ENCODE results near the gene CDYL2. TPM values are rescaled to one million over a fixed set of nuclear protein-coding genes. Genes with fewer than 3 reads are reported as not detected.

Gene CDYL2
- total RNA-seq, 2 donors from 2014 or later, result 4.8 TPM

DNA sequence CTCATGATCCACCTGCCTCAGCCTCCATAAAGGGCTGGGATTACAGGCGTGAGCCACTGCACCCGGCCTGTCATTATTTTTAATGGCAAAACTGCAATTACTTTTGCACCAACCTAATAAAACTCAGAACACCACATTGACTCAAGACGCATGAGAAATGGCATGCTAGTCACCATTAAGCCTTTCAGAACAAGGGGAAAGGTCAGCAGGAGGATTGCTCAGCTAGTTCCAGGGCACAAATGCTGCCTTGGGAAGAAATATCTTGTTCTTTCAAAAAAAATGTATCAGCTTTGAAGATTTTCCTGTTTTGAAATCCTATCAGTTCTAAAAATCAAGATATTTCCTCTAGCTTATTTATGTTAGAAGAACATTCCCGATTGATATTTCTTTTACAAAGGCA is 32.4 kb upstream of the CDYL2 start:
- Histone ChIP-seq H3K4me3 (no peak overlapping the region), H3K36me3 (no peaks in the 10 kb centered on the region), H3K4me1 (no peaks in the 10 kb centered on the region), H3K9ac (ENCODE audit: low read depth in 2 of 2, low read length in 2 of 2) (no peak overlapping the region), H3K9me3 (no peaks in the 10 kb centered on the region), H3K27me3 (no peaks in the 10 kb centered on the region), H3K27ac (no peak overlapping the region)
- TF ChIP-seq, protein P1, sequence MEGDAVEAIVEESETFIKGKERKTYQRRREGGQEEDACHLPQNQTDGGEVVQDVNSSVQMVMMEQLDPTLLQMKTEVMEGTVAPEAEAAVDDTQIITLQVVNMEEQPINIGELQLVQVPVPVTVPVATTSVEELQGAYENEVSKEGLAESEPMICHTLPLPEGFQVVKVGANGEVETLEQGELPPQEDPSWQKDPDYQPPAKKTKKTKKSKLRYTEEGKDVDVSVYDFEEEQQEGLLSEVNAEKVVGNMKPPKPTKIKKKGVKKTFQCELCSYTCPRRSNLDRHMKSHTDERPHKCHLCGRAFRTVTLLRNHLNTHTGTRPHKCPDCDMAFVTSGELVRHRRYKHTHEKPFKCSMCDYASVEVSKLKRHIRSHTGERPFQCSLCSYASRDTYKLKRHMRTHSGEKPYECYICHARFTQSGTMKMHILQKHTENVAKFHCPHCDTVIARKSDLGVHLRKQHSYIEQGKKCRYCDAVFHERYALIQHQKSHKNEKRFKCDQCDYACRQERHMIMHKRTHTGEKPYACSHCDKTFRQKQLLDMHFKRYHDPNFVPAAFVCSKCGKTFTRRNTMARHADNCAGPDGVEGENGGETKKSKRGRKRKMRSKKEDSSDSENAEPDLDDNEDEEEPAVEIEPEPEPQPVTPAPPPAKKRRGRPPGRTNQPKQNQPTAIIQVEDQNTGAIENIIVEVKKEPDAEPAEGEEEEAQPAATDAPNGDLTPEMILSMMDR (IDR thresholded peaks at IDR 0.05), result no peak
- intact Hi-C loops (cut with DNase I), result no loop called here
- no peak for DNase-seq

DNA sequence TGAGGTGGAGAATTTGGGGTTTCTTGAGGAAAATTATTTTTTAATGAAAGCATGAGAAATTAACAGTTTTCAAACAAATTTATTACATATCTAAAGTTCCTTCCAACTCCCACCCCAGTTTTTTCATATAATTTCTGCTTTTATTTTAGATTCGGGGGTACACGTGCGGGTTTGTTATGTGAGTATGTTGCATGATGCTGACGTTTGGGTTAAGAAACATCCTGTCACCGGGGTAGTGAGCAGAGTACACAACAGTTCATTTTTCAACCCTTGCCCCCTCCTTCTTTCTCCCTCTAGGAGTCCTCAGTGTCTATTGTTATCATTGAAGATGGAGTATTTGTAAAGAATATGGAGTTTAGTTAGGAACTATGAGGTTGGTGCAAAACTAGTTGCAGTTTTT is 31.8 kb upstream of the CDYL2 start:
- no peak for DNase-seq

DNA sequence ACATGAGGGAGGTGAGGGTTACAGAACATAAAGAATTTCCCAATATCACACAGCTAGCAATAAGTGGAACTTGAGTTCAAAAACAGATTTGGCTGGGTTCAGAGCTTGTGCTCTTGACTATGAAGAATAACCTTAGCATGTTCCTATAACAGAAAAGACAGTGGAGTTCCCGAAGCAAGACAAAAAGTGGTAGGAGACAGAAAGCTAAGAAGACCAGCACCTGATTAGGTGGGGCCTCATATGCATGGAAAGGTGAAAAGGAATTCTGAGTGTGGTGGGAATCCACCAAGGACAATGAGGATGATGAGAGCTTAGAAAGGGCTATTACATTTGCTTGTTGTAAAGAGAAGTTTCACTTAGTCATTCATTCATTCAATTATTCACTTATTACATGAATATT is 26.6 kb upstream of the CDYL2 start:
- Histone ChIP-seq H3K9ac (ENCODE audit: low read depth in 2 of 2, low read length in 2 of 2) (no peak overlapping the region), H3K9me3 (no peaks in the 10 kb centered on the region), H3K36me3 (no peaks in the 10 kb centered on the region), H3K4me1 (no peaks in the 10 kb centered on the region), H3K27me3 (no peaks in the 10 kb centered on the region), H3K4me3 (no peak overlapping the region), H3K27ac (no peak overlapping the region)
- TF ChIP-seq, protein P1 (IDR thresholded peaks at IDR 0.05), result no peak
- intact Hi-C loops (cut with DNase I), result no loop called here
- no peak for DNase-seq

More for the DNA sequence above, 31.8 kb upstream of the CDYL2 start:
- no peak overlapping the region for H3K27ac ChIP-seq
- no peak overlapping the region for H3K9ac ChIP-seq (ENCODE audit: low read depth in 2 of 2, low read length in 2 of 2)
- TF ChIP-seq, protein P1 (IDR thresholded peaks at IDR 0.05), result no peak
- H3K36me3 ChIP-seq, result no peaks in the 10 kb centered on the region
- H3K9me3 ChIP-seq, result no peaks in the 10 kb centered on the region
- no peaks in the 10 kb centered on the region for H3K4me1 ChIP-seq
- H3K4me3 ChIP-seq, result no peak overlapping the region
- H3K27me3 ChIP-seq, result no peaks in the 10 kb centered on the region
- intact Hi-C loops (cut with DNase I), result no loop called here

DNA sequence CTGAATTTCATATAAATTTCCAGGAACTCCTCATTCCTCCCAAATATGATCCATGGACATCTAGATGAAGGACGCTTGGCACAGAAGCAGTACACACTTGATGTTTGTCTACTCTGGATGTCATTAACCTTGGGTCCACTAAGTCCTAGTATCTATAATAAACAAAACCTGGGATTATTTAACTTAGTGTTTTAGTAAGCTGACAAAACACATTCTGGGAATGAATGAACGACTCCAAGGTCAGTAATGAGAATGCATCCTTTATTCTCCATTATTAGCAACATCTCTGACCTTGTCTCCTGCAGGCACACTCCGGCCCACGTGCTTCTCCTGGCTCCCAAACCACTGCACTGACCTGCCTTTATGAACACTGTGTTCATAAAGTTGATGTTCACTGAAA is 24.1 kb upstream of the CDYL2 start:
- no peaks in the 10 kb centered on the region for H3K9me3 ChIP-seq
- no peaks in the 10 kb centered on the region for H3K4me1 ChIP-seq
- H3K36me3 ChIP-seq, result no peaks in the 10 kb centered on the region
- no peak overlapping the region for H3K4me3 ChIP-seq
- TF ChIP-seq, protein P1 (IDR thresholded peaks at IDR 0.05), result no peak
- no peaks in the 10 kb centered on the region for H3K27me3 ChIP-seq
- intact Hi-C loops (cut with DNase I), result loop anchor here (5.0 kb wide), 1 partner anchor 301 kb away; no protein-coding TSS in a partner anchor
- H3K9ac ChIP-seq (ENCODE audit: low read depth in 2 of 2, low read length in 2 of 2), result no peak overlapping the region
- DNase-seq, result no peak
- H3K27ac ChIP-seq, result no peak overlapping the region

DNA sequence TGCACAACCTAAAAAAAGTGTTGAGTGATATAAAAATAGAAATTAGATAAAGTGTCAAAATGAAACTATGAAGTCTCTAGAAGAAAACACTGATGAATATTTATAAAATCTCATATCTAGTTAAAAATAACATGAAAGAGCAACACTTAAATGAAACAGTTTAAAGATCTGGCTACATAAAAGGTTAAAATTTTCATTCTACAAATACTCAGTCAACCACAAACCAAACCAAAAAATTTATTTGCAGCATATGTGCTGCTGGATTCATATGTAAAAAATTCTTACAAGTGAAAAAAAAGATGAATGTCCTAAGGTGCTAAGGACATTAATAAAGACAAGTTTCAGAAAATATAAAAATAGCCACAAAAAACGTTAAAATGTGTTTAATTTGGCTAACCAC is 22.6 kb upstream of the CDYL2 start:
- intact Hi-C loops (cut with DNase I), result loop anchor here (5.0 kb wide), 1 partner anchor 300 kb away; no protein-coding TSS in a partner anchor
- Histone ChIP-seq H3K9ac (ENCODE audit: low read depth in 2 of 2, low read length in 2 of 2) (no peak overlapping the region), H3K36me3 (no peaks in the 10 kb centered on the region), H3K9me3 (no peaks in the 10 kb centered on the region), H3K4me1 (no peaks in the 10 kb centered on the region), H3K27ac (no peak overlapping the region), H3K4me3 (no peak overlapping the region), H3K27me3 (no peaks in the 10 kb centered on the region)
- TF ChIP-seq, protein P1 (IDR thresholded peaks at IDR 0.05), result no peak
- no peak for DNase-seq
